GM12892 (cell line): ENCODE measurements around the gene COL23A1.
"Not testable (repeated sequence)": the region's sequence is repeated elsewhere in the genome, so short reads cannot be mapped to it uniquely, and the experiment has no call there.

Experiments
- DNase-seq: peaks from one replicate; pipeline ENCODE4 v3.0.0; 2011; ENCODE audit not compliant: insufficient read length
- FAIRE-seq: peaks from 2 replicates; lab custom pipeline; 2011; peaks lifted over from hg19 to GRCh38; lab: Jason Lieb, UNC
- POLR2A ChIP-seq: IDR thresholded peaks from 2 replicates; pipeline ENCODE4 v1.6.1; 2011; ENCODE audit warnings: low read depth, low read length, control low read depth
- POLR2AphosphoS5 ChIP-seq: IDR thresholded peaks from 2 replicates; pipeline ENCODE4 v1.6.1; 2011; ENCODE audit warnings: low read depth, low read length, control low read depth
- TAF1 ChIP-seq: IDR thresholded peaks from 2 replicates; pipeline ENCODE4 v1.6.1; 2011; ENCODE audit warnings: low read depth, mild to moderate bottlenecking, control low read depth, low read length, borderline replicate concordance

Gene COL23A1

GRCh38 chr5:178204182-178204934 lies 385.8 kb downstream of the COL23A1 start, which contains the start of gene HNRNPAB:
Gene HNRNPAB (plus strand): TSS chr5:178204533. CDS start chr5:178204838, 305 bp downstream.
- DNase-seq (peak; percentile 95), FAIRE-seq (peak; percentile 95)
- peak; percentile 100 for TF ChIP-seq POLR2AphosphoS5
- TF ChIP-seq POLR2A, result peak; percentile 100
- TF ChIP-seq TAF1, result peak; percentile 92

GRCh38 chr5:178203670-178204181 lies 386.5 kb downstream of the COL23A1 start:
- FAIRE-seq (no peak), DNase-seq (no peak)
- no peak for TF ChIP-seq POLR2AphosphoS5

- TF ChIP-seq TAF1, result no peak
- TF ChIP-seq POLR2A, result no peak
- no peak for TF ChIP-seq POLR2AphosphoS5
- no peak for DNase-seq
- FAIRE-seq, result no peak
Observed at GRCh38 chr5:178202541-178202940, 387.7 kb downstream of the COL23A1 start.

GRCh38 chr5:178201927-178202235 lies 388.3 kb downstream of the COL23A1 start:
- TF ChIP-seq POLR2A, result no peak
- no peak for TF ChIP-seq TAF1
- no peak for TF ChIP-seq POLR2AphosphoS5
- no peak for FAIRE-seq
- no peak for DNase-seq

- TF ChIP-seq POLR2A, result no peak
- TF ChIP-seq TAF1, result no peak
- FAIRE-seq (no peak), DNase-seq (no peak)
Observed at GRCh38 chr5:178201221-178201926, 388.8 kb downstream of the COL23A1 start.

GRCh38 chr5:178199581-178200434 lies 390.4 kb downstream of the COL23A1 start:
- DNase-seq (no peak), FAIRE-seq (no peak)

GRCh38 chr5:178198706-178199105 lies 391.5 kb downstream of the COL23A1 start:
- TF ChIP-seq POLR2AphosphoS5 (no peak), POLR2A (no peak), TAF1 (no peak)
- no peak for DNase-seq
- FAIRE-seq, result no peak

More at GRCh38 chr5:178199581-178200434, 390.4 kb downstream of the COL23A1 start:
- TF ChIP-seq POLR2AphosphoS5 (no peak), TAF1 (no peak), POLR2A (no peak)

GRCh38 chr5:178198151-178198550 lies 392.0 kb downstream of the COL23A1 start:
- not testable (repeated sequence) for FAIRE-seq, DNase-seq

GRCh38 chr5:178196986-178197385 lies 393.2 kb downstream of the COL23A1 start:
- FAIRE-seq (no peak), DNase-seq (no peak)
- TF ChIP-seq POLR2AphosphoS5, result no peak
- TF ChIP-seq TAF1, result no peak
- no peak for TF ChIP-seq POLR2A

- TF ChIP-seq POLR2AphosphoS5 (no peak), TAF1 (no peak), POLR2A (no peak)
- no peak for FAIRE-seq
- no peak for DNase-seq
Observed at GRCh38 chr5:178196281-178196812, 393.8 kb downstream of the COL23A1 start.

- no peak for TF ChIP-seq POLR2AphosphoS5
- no peak for TF ChIP-seq TAF1
- TF ChIP-seq POLR2A, result no peak
- DNase-seq (no peak), FAIRE-seq (no peak)
Observed at GRCh38 chr5:178194026-178194425, 396.2 kb downstream of the COL23A1 start.
